GM18861 (cell line): ENCODE results near the gene PCED1B.
"Not testable (repeated sequence)": the region's sequence is repeated elsewhere in the genome, so short reads cannot be mapped to it uniquely, and the experiment has no call there.

Experiments used
- ATAC-seq: cut with Tn5 transposase; IDR thresholded peaks from one replicate; pipeline ENCODE4 v1.9.1; 2021; ENCODE audit not compliant: unreplicated experiment

The PCED1B gene

DNA sequence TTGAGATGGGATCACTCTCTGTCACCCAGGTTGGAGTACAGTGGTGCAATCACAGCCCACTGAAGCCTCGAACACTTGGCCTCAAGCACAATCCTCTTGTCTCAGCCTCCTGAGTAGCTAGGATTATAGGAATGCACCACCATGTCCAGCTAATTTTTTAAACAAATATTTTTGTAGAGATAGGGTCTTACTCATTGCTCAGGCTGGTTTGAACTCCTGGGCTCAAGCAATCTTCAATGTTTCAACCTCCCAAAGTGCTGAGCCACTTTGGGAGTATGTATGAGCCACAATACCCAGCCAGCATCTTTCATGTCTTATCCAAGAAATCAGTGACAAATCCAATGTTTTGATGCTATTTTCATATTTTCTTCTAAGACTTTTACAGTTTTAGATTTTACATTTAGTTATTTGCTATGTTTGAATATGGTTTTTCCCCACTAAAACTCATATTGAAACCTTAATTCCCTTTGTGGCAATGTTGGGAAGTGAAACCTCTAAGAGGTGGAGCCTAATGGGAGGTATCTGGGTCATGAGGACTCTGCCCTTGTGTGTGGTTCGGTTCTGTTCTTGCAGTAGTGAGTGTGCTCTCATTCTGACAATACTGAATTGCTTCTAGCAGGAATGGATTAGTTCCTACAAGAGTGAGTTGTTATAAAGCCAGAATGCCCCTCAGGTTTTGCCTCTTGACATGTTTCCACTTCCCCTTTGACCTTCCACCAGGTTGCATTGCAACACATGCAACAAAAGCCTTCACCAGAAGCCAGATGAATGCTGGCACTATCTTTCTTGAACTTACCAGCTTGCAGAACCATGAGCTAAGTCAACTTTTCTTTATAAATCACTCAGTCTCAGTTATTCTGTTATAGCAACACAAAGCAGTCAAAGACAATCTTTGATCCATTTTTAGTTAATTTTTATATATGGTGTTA lies 81.2 kb downstream of the PCED1B start:
- ATAC-seq = no peak

GRCh38 chr12:47164116-47164515 lies 84.7 kb downstream of the PCED1B start:
- no peak for ATAC-seq

GRCh38 chr12:47164724-47165439 lies 85.5 kb downstream of the PCED1B start:
- no peak for ATAC-seq

- no peak for ATAC-seq
These were observed 86.5 kb downstream of the PCED1B start for GRCh38 chr12:47165934-47166333.

DNA sequence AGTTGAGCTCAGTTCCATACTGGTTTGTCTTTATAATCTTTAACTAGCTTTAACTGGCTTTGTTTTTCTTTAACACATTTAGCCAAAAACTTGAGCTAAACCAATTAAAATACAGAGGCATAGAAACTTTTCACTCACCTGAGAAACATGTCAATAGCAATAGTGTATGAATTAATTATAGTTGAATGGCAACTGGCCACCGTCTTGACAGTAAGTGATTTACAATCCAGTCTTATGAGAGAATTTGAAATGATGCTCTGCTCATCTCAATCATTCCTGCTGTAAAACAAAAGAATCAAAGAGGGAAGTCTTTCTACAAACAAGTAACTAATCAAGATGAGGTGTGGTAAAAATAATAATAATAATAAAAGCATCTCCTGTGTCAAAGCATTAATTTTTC lies 86.9 kb downstream of the PCED1B start:
- ATAC-seq = no peak

DNA sequence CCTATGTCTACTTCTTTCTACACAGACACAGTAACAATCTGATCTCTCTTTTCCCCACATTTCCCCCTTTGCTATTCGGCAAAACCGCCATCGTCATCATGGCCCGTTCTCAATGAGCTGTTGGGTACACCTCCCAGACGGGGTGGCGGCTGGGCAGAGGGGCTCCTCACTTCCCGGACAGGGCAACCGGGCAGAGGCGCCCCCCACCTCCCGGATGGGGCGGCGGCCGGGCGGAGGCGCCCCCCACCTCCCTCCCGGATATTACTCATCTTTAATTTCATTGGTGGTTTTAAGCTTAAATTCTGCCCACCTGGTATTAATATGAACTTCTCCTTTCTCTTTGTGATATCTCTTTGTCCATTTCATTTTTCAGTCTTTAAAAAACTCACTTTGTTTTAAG lies 90.9 kb downstream of the PCED1B start:
- not testable (repeated sequence) for ATAC-seq

GRCh38 chr12:47178014-47178413 lies 98.6 kb downstream of the PCED1B start:
- ATAC-seq = no peak

- not testable (repeated sequence) for ATAC-seq
These were observed 102.9 kb downstream of the PCED1B start for GRCh38 chr12:47182164-47182938.

- no peak for ATAC-seq
These were observed 104.8 kb downstream of the PCED1B start for GRCh38 chr12:47184229-47184628.

DNA sequence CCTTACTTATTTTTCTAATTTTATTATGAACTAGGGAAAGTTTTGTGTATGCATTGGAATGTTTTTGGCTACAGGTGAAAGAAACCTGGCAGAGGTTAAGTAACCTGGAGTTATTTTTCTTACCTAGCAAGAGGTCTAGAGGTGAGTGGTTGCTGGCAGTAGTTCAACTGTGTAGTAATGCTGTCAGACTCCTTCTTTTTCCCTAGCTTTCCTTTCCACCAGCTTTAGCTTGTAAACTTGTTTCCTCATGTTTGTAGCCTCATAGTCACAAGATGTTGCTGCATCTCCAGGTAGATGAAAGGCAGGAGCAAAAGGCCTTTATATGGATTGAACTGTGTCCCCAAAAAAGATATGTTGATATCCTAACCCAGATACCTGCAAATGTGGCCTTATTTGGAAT lies 105.4 kb downstream of the PCED1B start:
- no peak for ATAC-seq

DNA sequence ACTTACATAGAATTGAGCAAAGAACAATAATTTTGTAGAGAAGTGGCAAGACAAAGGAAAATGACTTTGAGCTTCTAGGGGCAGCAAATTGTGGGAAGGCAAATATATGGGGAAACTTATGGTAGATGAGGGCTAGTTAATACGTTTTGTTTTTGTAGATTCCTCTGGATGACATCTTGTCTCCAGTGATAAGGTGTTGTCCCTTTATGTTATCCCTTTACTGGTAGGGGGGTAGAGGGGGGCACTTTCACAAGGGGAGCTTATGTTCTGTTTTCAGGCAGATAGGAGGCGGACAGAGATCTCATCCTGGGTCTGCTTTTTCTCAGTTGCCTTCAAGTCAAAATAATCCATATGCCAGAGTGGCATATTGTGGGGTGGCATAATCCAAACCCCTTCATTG lies 106.8 kb downstream of the PCED1B start:
- no peak for ATAC-seq

GRCh38 chr12:47188576-47189441 lies 109.4 kb downstream of the PCED1B start:
- ATAC-seq = no peak

DNA sequence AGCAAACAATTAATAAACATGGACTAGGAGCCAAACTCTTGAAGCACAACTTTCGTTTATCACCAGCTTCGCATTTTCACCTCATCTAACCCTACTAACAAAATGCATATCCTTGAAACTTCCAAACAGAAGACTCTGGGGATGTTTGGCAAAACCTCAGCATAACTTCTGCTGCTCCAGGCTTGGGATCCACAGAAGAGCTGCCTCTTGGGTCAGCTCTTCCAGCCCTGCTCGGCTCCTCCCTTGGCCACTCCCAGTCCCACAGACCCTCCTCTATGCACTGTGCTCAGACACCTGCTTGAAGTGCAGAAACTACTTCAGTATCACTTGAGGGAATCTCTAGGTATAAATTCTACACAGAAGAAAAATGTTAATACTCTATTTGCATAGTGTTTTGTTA lies 110.3 kb downstream of the PCED1B start:
- ATAC-seq = no peak

GRCh38 chr12:47190271-47190750 lies 110.9 kb downstream of the PCED1B start:
- ATAC-seq = no peak

GRCh38 chr12:47190905-47191304 lies 111.5 kb downstream of the PCED1B start:
- ATAC-seq = no peak

- no peak for ATAC-seq
These were observed 112.6 kb downstream of the PCED1B start for GRCh38 chr12:47192051-47192450.

GRCh38 chr12:47193066-47193465 lies 113.6 kb downstream of the PCED1B start:
- ATAC-seq = no peak

DNA sequence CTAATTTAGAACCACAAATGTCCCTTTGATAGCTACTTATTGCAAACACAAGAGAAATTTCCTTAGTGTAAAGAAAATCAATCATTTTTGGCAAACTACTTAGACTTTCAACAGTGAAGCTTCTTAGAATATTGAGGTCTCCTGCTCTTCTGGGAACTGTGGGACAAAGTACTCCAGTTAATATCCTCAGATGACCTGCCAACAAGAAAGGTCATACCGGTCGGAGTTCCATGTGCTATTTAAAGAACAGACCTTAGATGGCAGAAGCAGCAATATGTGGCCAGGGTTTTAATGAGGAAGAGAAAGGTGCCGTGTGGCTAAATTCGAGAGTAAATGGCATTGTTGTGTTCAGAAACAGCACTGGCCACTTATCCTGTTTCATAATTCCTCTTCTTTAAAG lies 115.1 kb downstream of the PCED1B start:
- no peak for ATAC-seq

GRCh38 chr12:47200446-47200845 lies 121.0 kb downstream of the PCED1B start:
- ATAC-seq = no peak

- ATAC-seq = not testable (repeated sequence)
These were observed 121.8 kb downstream of the PCED1B start for GRCh38 chr12:47201190-47201589.
